HL-60 (cell line): ENCODE results near the gene PDGFC.

ENCODE experiments used
- GABPA ChIP-seq: IDR thresholded peaks from 2 replicates; pipeline ENCODE4 v1.6.1; 2012; ENCODE audit warnings: low read depth
- TF ChIP-seq, protein P1 (sequence below): IDR thresholded peaks from one replicate; pipeline ENCODE4 v1.5.1; 2011; ENCODE audit warnings: low read length, control low read depth, inconsistent platforms; ENCODE audit not compliant: insufficient read depth

DNA sequence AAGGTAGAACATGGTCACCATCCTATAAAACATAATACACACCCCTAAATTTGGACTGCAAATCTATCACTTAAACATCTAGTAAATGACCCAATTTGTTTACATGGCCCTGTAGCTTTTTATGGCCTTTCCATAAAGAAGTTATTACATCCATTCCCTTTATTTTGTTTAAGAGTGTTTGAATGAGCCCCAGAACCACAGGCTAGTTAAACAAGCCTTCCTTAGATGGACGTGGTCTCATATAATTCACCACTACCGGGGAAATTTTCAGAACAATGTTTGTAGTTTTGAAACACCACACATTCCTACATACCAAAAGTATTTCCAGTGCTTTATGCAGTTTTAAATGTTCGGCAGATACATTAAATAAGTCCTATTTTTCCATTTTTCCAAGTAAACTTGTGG is 12.3 kb downstream of the PDGFC start:
- TF ChIP-seq GABPA = no peak
- TF ChIP-seq, protein P1, sequence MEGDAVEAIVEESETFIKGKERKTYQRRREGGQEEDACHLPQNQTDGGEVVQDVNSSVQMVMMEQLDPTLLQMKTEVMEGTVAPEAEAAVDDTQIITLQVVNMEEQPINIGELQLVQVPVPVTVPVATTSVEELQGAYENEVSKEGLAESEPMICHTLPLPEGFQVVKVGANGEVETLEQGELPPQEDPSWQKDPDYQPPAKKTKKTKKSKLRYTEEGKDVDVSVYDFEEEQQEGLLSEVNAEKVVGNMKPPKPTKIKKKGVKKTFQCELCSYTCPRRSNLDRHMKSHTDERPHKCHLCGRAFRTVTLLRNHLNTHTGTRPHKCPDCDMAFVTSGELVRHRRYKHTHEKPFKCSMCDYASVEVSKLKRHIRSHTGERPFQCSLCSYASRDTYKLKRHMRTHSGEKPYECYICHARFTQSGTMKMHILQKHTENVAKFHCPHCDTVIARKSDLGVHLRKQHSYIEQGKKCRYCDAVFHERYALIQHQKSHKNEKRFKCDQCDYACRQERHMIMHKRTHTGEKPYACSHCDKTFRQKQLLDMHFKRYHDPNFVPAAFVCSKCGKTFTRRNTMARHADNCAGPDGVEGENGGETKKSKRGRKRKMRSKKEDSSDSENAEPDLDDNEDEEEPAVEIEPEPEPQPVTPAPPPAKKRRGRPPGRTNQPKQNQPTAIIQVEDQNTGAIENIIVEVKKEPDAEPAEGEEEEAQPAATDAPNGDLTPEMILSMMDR = no peak
